ENCODE measurements around the gene SMIM1. TPM values are rescaled to one million over a fixed set of nuclear protein-coding genes. Genes with fewer than 3 reads are reported as not detected.
A peak's percentile ranks its signal among the peaks of the same experiment; 100 is the strongest.

The SMIM1 gene
- total RNA-seq = 5.9 TPM

DNA sequence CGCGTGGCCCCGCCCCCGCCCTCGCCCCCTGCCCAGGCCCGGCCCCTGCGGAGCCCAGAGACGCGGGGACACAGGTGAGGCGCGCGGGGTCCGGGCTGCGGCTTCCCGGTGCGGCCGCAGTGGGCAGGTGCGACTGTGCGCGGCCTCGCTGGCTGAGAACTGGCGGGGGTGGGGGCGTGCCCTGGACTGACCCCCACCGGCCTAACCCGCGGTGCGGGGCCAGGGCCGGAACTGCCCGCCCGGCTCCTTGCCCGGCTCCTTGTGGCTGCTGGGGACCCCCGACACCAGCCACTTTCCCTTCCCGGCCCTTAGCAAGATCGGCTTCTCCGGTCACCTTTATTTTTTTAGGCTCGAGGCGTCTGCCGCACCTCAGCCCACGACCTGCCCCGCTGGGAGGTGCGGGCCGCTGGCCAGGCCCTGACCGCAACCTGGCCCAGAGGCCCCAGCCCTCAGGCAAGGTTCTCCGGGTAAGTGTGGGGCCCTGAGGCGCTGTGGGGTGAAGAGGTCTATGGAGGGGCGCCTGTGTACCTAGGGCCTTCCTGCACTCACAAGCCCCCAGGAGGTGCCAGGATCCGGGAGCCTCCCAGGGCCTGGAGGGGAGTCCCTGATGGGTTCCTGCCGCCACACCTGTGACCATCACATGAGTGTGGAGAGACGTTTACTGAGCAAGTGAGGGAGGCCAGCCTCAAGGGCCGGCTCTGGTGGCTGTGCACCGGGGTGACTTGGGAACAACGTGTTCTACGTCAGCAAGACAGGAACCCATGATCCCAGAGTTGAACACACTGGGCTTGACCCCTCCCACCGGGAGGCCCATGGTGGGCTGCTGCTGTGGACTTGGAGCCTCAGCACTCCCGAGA lies at the start of gene SMIM1:
TSS of gene SMIM1 (plus strand) at position 35 of the 857 bp plus-strand sequence. CDS start 2,625 bp downstream, outside the sequence.
- DNase-seq (ENCODE audit: low spot score) = no peak

DNA sequence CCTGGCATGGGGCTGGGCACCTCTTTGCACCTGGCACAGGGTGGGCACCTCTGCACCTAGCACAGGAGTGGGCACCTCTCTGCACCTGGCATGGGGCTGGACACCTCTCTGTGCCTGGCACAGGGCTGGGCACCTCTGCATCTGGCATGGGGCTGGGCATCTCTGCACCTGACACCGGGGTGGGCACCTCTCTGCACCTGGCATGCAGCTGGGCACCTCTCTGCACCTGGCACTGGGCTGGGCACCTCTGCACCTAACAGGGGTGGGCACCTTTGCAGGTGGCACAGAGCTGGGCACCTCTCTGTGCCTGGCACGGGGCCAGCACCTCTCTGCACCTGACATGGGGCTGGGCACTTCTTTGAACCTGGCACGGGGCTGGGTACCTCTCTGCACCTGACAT lies 49.7 kb upstream of the SMIM1 start:
- DNase-seq (ENCODE audit: low spot score) = no peak

- DNase-seq (ENCODE audit: low spot score) = peak; percentile 58
Observed at GRCh38 chr1:3724416-3725030, 48.0 kb upstream of the SMIM1 start.

DNA sequence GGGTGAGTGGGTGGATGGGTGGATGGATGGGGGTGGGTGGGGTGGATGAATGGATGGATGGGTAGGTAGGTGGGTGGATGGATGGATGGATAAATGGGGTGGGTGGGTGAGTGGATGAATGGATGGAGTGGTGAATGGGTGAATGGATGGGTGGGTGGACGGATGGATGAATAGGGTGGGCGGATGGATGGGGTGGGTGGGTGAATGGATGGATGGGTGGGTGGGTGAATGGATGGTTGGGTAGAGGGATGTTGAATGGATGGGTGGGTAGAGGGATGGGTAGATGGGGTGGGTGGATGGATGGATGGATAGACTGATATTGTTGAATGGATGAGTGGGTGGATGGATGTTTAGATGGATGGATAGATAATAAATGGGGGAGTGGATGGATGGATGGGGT lies 47.2 kb upstream of the SMIM1 start:
- DNase-seq (ENCODE audit: low spot score) = no peak

- no peak for DNase-seq (ENCODE audit: low spot score)
Observed at GRCh38 chr1:3727042-3727824, 45.3 kb upstream of the SMIM1 start.

DNA sequence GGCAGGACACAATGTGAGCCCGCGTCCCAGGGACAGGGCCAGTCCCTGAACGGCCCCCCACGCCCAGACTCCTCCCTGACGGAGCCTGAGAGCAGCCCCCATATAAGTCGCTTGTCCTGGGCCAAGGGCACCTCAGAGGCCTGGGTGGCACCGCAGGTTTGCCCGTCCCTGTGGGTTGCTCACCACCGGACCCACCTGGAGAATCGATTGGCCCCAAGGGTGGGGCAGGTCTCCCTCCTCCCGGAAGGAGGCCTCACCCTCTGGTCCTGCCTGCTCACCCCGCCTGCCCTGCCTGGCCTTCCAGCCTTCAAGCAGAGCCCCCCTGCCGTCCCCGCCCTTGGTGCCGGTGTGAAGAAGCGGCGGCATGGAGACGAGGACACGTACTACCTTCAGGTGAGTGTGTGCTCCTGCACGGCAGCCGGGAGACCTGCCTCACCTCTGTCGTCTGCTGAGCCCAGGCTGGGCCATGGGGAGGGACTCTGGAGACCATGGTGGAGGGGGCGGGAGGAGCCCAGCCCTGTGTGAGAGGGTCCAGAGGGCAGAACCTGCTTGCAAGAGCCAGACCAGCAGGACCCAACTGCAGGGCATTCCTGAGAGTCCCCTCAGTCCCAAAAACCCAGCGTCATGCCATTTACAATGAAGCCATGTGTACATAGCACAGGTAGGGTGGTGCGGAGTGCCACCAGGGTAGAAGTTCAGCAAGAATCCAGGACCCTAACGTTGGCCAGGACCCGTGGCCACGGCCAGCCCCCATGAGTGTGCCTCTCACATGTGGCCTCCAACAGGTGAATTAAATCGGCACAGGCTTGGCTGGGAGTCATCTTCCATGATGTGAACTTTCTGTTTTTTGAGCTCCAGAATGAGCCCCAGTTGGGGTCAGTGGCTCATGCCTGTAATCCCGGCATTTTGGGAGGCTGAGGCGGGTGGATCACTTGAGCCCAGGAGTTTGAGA lies 44.4 kb upstream of the SMIM1 start:
- no peak for DNase-seq (ENCODE audit: low spot score)

DNA sequence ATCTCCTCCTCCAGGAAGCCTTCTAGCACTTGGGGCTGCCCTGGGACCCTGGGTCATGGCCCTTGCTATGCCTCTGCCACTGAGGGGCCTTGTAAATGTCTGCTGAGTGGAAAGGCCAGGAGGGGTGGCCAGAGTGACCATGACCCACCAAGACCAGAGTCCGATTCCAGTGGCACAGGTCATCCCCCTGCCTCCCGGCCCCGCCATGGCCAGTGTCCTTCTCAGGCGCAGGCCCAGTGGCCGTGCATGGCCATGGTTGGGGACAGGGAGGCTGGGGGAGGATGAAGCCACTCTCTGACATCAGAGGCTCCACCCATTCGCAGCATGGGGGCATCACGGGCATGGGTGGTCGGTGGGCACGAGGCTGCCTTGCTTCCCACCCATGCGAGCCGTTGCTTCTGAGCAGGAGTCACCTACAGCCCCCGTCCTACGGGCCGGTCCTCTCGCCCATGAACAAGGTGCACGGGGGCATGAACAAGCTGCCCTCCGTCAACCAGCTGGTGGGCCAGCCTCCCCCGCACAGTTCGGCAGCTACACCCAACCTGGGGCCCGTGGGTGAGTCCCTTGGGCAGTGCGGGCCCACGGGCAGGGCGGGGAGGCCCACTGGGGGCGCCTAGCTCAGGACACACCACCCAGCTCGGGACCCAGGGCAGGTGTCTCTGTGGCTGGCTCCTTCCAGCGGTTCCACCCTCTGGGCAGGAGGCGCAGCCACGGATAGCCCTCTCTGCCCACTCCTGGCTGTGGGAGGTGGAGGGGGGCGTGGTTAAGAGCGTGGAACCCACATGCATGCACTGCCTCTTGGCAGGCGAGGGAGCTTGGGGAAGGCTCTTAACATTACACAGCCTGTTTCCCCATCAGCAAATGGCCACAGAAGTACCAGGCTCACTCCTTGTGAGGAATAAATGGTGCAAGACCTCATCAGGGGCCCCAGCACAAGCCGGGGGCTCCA lies 42.7 kb upstream of the SMIM1 start:
- DNase-seq (ENCODE audit: low spot score) = no peak

DNA sequence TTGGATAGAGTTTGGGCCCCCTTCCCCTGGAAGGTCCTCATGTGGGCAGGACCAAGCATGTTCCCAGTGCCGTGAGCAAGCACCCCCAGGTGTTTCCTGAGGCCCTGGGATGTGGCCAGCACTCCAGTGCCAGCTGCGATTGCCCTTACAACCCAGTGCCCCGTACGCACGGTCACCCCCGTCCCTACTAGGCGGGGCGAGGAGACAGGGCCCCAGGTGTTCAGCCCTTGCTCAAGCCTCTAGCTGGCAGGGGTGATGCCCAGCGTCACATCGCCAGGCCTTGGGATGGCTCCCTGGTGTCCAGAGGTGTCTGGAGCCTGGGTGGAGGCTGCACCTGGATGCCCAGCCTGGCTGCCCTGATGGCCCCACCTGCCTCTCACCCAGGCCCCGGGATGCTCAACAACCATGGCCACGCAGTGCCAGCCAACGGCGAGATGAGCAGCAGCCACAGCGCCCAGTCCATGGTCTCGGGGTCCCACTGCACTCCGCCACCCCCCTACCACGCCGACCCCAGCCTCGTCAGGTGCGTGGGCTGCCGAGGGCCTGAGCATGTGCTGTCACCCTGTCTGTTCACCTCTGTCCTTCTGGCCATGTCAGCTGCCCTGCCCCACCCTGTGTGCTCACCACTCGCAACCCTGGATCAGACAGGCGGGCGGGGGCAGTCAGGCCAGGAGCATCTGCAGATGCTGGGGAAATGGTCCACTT lies 41.9 kb upstream of the SMIM1 start:
- no peak for DNase-seq (ENCODE audit: low spot score)

DNA sequence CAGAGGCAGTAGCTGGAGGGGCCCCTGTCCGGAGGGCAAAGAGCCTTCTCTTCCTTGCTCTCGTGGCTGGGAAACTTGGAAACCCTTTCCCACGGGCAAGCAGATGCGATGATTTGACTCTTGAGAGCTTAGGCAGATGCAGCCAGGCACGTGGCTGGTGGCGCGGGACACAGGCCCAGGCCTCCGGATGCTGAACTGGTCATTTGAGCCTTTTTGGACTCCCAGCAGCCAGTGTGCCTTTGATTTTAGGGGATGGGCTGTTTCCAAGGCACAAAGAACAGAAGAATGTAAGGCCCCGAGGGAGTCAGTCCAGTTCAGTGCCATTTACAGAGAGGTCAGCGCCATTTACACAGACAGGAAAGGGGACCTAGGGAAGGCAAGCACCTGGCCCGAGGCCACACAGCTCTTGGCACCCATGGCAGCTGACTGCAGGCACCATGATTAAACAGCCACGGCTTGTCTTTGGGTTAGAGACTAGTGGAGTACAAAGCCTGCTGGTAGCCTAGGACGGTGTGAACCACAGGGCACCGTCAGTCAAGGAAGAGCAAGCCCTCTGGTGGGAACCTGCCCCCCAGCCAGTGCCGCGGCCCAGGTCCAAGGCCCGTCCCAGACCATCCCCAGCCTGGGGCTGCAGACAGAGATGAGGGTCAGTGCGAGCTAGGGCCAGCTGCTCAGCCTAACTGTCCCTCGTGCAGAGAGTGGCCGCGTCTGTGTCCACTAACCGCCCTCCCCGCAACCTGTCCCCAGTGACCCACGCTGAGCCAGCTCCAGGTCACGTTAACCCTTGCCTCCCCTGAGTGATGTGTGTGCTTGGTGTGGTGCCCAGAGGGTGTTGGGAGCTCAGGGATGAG lies 40.7 kb upstream of the SMIM1 start:
- no peak for DNase-seq (ENCODE audit: low spot score)

GRCh38 chr1:3732434-3733093 lies 40.0 kb upstream of the SMIM1 start:
- no peak for DNase-seq (ENCODE audit: low spot score)

- DNase-seq (ENCODE audit: low spot score) = no peak
Observed at GRCh38 chr1:3733094-3733882, 39.3 kb upstream of the SMIM1 start.

DNA sequence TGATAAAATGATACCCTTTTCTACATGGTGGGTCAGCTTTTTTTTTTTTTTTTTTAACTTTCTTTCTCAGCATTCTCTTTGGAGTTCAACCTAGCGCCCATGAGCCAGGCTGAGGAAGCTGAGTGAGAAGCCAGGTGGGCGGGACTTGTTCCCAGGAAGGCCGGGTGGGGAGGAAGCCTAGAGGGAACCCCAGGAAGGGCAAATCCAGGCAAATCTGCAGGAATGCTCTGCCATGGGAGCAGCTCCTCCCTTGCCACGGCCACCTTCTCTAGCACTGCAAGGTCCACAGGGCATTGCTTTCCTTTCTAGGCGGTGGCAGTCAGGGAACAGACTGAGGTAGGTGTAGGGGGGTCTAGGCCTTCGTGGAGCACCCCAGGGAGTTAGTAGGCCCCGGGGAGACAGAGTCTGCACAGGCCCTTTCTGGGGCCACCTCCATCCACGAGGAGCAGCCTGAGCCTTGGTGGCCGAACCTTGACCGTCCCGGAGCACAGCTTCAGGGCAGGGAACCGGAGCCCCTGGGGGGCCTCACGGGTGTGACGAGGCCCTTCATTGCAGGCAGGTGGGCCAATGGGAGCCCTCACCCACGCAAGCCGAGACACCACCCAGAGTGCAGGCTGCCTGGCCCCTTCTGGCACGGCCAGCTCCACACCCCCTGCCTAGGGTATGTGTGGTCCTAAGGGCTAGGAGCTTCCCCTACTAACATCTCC lies 38.5 kb upstream of the SMIM1 start:
- no peak for DNase-seq (ENCODE audit: low spot score)

DNA sequence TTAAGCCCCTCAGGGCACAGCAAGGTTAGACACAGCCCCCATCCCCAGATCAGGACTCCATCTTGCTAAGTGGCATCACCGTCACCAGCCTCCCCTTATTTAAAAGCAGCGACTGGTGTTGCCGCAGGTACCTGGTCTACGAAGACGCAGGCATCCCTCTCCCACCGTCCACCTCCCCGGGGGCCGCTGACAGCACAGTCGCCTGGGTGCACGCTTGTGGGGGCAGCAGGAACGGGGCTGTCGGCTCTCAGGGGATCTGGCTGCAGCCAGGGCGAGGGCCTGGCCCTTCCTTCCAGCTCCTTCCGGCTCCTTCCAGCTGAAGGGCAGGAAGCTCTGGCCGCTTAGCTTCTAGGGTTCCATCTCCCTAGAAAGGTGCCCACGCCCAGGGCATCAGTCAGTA lies 37.9 kb upstream of the SMIM1 start:
- no peak for DNase-seq (ENCODE audit: low spot score)

DNA sequence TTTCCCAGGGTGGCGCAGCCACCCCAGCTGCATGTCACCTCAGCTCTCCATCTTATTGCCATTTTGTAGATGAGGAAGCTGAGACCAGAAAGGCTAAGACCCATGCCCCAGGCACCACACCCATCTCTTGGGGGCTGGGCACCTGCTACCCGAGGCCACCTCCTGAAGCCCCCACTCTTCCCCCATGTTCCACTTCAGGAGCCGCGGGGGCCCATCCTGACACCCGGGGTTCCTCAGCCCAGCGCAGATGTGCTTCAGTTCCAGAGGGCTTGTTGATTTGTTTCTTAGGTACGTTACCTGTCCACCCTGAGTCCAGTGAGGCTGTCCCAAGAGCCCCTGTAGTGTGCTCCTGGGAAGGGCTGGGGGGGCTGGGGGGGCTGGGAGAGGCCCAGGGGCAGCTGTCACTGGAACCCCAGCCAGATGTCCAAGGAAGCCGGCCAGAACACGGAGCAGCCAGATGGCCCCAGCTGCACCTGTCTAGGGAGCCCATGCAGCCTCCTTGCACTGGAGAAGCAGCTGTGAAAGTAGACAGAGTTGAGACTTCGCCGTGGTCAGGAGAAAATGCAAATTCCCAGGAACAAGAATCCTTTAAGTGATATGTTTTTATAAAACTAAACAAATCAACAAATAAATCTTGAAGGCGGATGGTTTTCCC lies 37.4 kb upstream of the SMIM1 start:
- DNase-seq (ENCODE audit: low spot score) = no peak

- DNase-seq (ENCODE audit: low spot score) = no peak
Observed at GRCh38 chr1:3735688-3736087, 36.9 kb upstream of the SMIM1 start.

- DNase-seq (ENCODE audit: low spot score) = no peak
Observed at GRCh38 chr1:3736131-3736561, 36.4 kb upstream of the SMIM1 start.

Measured in mucosa of gallbladder (tissue), 1 donor.